Brain microvascular endothelial cell (primary cell): Measurements from ENCODE around the gene ZRANB1.

Source experiments
- DNase-seq: peaks from one replicate; pipeline ENCODE4 v3.0.0-alpha.2; 2020
- H3K27ac ChIP-seq: fragments of 250-450 bp; sonication (Bioruptor Pico); 2 replicates; pipeline ENCODE4 v1.5.1; 2020; ENCODE audit warnings: mild to moderate bottlenecking, moderate library complexity
- H3K27me3 ChIP-seq: fragments of 250-450 bp; sonication (Bioruptor Pico); replicated peaks from 2 replicates; pipeline ENCODE4 v1.5.1; 2020; ENCODE audit warnings: mild to moderate bottlenecking
- H3K36me3 ChIP-seq: fragments of 250-450 bp; sonication (Bioruptor Pico); replicated peaks from 2 replicates; pipeline ENCODE4 v1.5.1; 2020; ENCODE audit warnings: mild to moderate bottlenecking
- H3K4me3 ChIP-seq: 2 replicates; pipeline ENCODE4 v1.5.1; 2011; ENCODE audit warnings: low read depth, mild to moderate bottlenecking, control low read depth, low read length, moderate library complexity
- CTCF ChIP-seq: IDR thresholded peaks from 2 replicates; pipeline ENCODE4 v1.5.1; 2011; ENCODE audit warnings: low read depth, mild to moderate bottlenecking, moderate library complexity, low read length, control low read depth, inconsistent platforms; ENCODE audit errors: missing control alignments
- in situ Hi-C: cut with HindIII; loops from 2 replicates; pipeline ENCODE4 v1.10.0; 2017; ENCODE audit warnings: low sequenced_read_pairs, low pct_ligation_motif_present

Gene ZRANB1

GRCh38 chr10:125006921-125007426, 65.1 kb downstream of the ZRANB1 start:
- in situ Hi-C loops: no loop called here
- no peak overlapping the region for H3K27ac ChIP-seq
- no peak overlapping the region for H3K4me3 ChIP-seq
- H3K36me3 ChIP-seq: no peaks in the 10 kb centered on the region
- TF ChIP-seq CTCF: no peak
- no peak for DNase-seq
- H3K27me3 ChIP-seq: no peaks in the 10 kb centered on the region

- Histone ChIP-seq H3K27ac (no peak overlapping the region), H3K36me3 (peaks cover 3% of the 10 kb centered on the region), H3K27me3 (no peaks in the 10 kb centered on the region), H3K4me3 (no peak overlapping the region)
- no peak for TF ChIP-seq CTCF
- no peak for DNase-seq
- in situ Hi-C loops: no loop called here
Measured at GRCh38 chr10:125007436-125007835, 65.5 kb downstream of the ZRANB1 start.

GRCh38 chr10:125008689-125009638, 67.0 kb downstream of the ZRANB1 start:
- Histone ChIP-seq H3K4me3 (no peak overlapping the region), H3K27me3 (no peaks in the 10 kb centered on the region), H3K36me3 (peaks cover 3% of the 10 kb centered on the region), H3K27ac (no peak overlapping the region)
- no peak for TF ChIP-seq CTCF
- in situ Hi-C loops: no loop called here
- no peak for DNase-seq

- in situ Hi-C loops: no loop called here
- no peak for DNase-seq
- TF ChIP-seq CTCF: no peak
- no peak overlapping the region for H3K4me3 ChIP-seq
- no peaks in the 10 kb centered on the region for H3K27me3 ChIP-seq
- peaks cover 3% of the 10 kb centered on the region for H3K36me3 ChIP-seq
- no peak overlapping the region for H3K27ac ChIP-seq
Measured at GRCh38 chr10:125009661-125010161, 67.8 kb downstream of the ZRANB1 start.

GRCh38 chr10:125010362-125010761, 68.4 kb downstream of the ZRANB1 start:
- no peak for TF ChIP-seq CTCF
- in situ Hi-C loops: no loop called here
- no peak for DNase-seq
- Histone ChIP-seq H3K4me3 (no peak overlapping the region), H3K27ac (no peak overlapping the region), H3K36me3 (peaks cover 3% of the 10 kb centered on the region), H3K27me3 (no peaks in the 10 kb centered on the region)
